ENCODE results near the gene LITAFD. TPM values are rescaled to one million over a fixed set of nuclear protein-coding genes. Genes with fewer than 3 reads are reported as not detected.

The LITAFD gene
- total RNA-seq, 1 experiment from 2014 or later, result not detected

- Mint-ChIP-seq H3K27ac (ENCODE audit: unreplicated experiment) (peak overlapping the region; percentile 83), H3K4me3 (ENCODE audit: unreplicated experiment) (peak overlapping the region; percentile 31), H3K9me3 (ENCODE audit: unreplicated experiment) (no peaks in the 10 kb centered on the region), H3K4me1 (ENCODE audit: low read depth, unreplicated experiment) (peaks cover 22% of the 10 kb centered on the region), H3K27me3 (ENCODE audit: insufficient read depth, unreplicated experiment) (no peaks in the 10 kb centered on the region), H3K36me3 (ENCODE audit: insufficient read depth, unreplicated experiment) (peaks cover 84% of the 10 kb centered on the region)
- ChIA-PET CTCF (interaction anchor here (1.1 kb wide), 1 partner anchor 18 kb away, joined by 4 read pairs; no protein-coding TSS in a partner anchor), POLR2A (no interaction called here)
- no TSS peak for BruUV-seq (replicated peaks)
- Histone ChIP-seq H3K9me3 (no peaks in the 10 kb centered on the region), H3K27me3 (replicated peaks; ENCODE audit: control insufficient read depth, insufficient read depth, low read length) (no peaks in the 10 kb centered on the region), H3K4me3 (ENCODE audit: low read depth, low read length) (no peak overlapping the region), H3K36me3 (ENCODE audit: control insufficient read depth, insufficient read depth, low read length) (no peaks in the 10 kb centered on the region), H3K4me1 (peaks cover 62% of the 10 kb centered on the region)
- TF ChIP-seq, protein P1, sequence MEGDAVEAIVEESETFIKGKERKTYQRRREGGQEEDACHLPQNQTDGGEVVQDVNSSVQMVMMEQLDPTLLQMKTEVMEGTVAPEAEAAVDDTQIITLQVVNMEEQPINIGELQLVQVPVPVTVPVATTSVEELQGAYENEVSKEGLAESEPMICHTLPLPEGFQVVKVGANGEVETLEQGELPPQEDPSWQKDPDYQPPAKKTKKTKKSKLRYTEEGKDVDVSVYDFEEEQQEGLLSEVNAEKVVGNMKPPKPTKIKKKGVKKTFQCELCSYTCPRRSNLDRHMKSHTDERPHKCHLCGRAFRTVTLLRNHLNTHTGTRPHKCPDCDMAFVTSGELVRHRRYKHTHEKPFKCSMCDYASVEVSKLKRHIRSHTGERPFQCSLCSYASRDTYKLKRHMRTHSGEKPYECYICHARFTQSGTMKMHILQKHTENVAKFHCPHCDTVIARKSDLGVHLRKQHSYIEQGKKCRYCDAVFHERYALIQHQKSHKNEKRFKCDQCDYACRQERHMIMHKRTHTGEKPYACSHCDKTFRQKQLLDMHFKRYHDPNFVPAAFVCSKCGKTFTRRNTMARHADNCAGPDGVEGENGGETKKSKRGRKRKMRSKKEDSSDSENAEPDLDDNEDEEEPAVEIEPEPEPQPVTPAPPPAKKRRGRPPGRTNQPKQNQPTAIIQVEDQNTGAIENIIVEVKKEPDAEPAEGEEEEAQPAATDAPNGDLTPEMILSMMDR (IDR thresholded peaks at IDR 0.05; ENCODE audit: insufficient read depth in 1 of 2, low read depth in 1 of 2, low read length in 1 of 2, severe bottlenecking in 1 of 2, unreplicated experiment in 1 of 2), result no peak
- DNase-seq, result peak in 1 of 2 experiments; percentile 20
- intact Hi-C loops (cut with micrococcal nuclease; ENCODE audit: unreplicated experiment), result loop anchor here (5.0 kb wide), 1 partner anchor 184 kb away; no protein-coding TSS in a partner anchor
These were observed 20.4 kb upstream of the LITAFD start for GRCh38 chr16:8861563-8862308.

DNA sequence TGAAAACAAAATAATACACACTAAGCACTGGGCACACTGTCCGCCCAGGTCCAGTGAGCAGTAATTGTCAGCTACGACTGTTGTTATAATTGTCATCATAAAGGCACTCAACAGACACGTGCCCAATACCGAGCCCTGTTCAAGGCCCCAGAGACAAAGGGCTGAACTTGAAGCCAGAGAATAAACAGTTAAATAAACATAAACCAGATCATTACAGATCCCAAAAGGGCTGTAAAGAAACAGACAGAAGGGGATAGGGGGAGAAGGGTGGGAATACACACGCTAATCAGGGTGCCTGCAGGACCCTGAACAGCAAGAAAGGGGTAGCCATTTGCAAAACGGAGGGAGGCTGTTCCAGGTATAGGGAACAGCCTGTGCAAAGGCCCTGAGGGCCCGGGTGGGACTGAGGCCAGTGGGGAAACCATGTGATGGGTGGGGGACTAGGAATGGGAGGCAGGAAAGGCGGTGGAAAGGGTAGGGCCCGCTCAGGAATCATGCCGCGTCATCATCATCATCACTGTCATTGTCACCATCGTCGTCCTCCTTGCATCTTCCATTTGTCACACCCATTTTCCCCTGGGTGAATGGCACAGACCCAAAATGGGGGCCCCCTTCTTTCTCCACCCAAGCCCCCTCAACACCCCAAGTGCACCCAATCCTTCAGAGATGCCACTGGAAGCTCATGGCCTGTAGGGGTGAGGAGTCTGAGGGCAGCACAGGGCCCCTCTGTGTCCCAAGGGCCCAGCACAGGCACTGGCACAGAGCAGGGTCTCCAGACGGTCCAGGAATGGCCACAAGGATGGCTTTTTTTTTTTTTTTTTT is 19.6 kb upstream of the LITAFD start:
- POLR2A ChIA-PET, result no interaction called here
- TF ChIP-seq, protein P1 (IDR thresholded peaks at IDR 0.05; ENCODE audit: insufficient read depth in 1 of 2, low read depth in 1 of 2, low read length in 1 of 2, severe bottlenecking in 1 of 2, unreplicated experiment in 1 of 2), result no peak
- peak overlapping the region; percentile 31 for H3K4me3 Mint-ChIP-seq (ENCODE audit: unreplicated experiment)
- CTCF ChIA-PET, result interaction anchor here (1.1 to 1.7 kb wide), 5 partner anchors 11 to 74 kb away, joined by 4 to 15 read pairs (median 7); no protein-coding TSS in a partner anchor
- H3K27me3 Mint-ChIP-seq (ENCODE audit: insufficient read depth, unreplicated experiment), result no peaks in the 10 kb centered on the region
- no TSS peak for BruUV-seq (replicated peaks)
- H3K4me1 Mint-ChIP-seq (ENCODE audit: low read depth, unreplicated experiment), result peaks cover 22% of the 10 kb centered on the region
- Histone ChIP-seq H3K4me3 (ENCODE audit: low read depth, low read length) (no peak overlapping the region), H3K36me3 (ENCODE audit: control insufficient read depth, insufficient read depth, low read length) (no peaks in the 10 kb centered on the region), H3K4me1 (peaks cover 67% of the 10 kb centered on the region), H3K9me3 (no peaks in the 10 kb centered on the region), H3K27me3 (replicated peaks; ENCODE audit: control insufficient read depth, insufficient read depth, low read length) (no peaks in the 10 kb centered on the region)
- H3K36me3 Mint-ChIP-seq (ENCODE audit: insufficient read depth, unreplicated experiment), result peaks cover 80% of the 10 kb centered on the region
- DNase-seq, result no peak
- no peaks in the 10 kb centered on the region for H3K9me3 Mint-ChIP-seq (ENCODE audit: unreplicated experiment)
- intact Hi-C loops (cut with micrococcal nuclease; ENCODE audit: unreplicated experiment), result loop anchor here (1.0 to 5.0 kb wide), 2 partner anchors 18 to 185 kb away; no protein-coding TSS in a partner anchor
- peak overlapping the region; percentile 79 for H3K27ac Mint-ChIP-seq (ENCODE audit: unreplicated experiment)
